WTC11 (cell line): ENCODE data around the gene PPIP5K2. TPM values are rescaled to one million over a fixed set of nuclear protein-coding genes. Genes with fewer than 3 reads are reported as not detected.

Source experiments
- ATAC-seq: fragments of 200-7000 bp; cut with Tn5 transposase; 2 replicates; pipeline ENCODE4 v1.10.0; 2021; ENCODE audit warnings: mild to moderate bottlenecking, moderate library complexity
- CTCF ChIA-PET: fragments of 300-600 bp; sonication (Branson Sonifier 250); formaldehyde crosslinking; loops from one replicate; lab custom pipeline; 2021; ENCODE audit warnings: antibody characterized with exemption; lab: Charles Lee
- POLR2A ChIA-PET: fragments of 350-600 bp; sonication (Branson Sonifier 250); formaldehyde crosslinking; loops from one replicate; lab custom pipeline; 2021; ENCODE audit warnings: antibody characterized with exemption; lab: Charles Lee
- DNase-seq: peaks from one replicate; pipeline ENCODE4 v3.0.0; 2021; ENCODE audit warnings: low spot score
- H3K27ac Mint-ChIP-seq: 2 replicates; pipeline ENCODE4 v1.8.0; 2021; ENCODE audit warnings: mixed read lengths
- H3K27me3 Mint-ChIP-seq: 2 replicates; pipeline ENCODE4 v1.8.0; 2021; ENCODE audit warnings: low read depth, mild to moderate bottlenecking, moderate library complexity, mixed read lengths
- H3K36me3 Mint-ChIP-seq: 2 replicates; pipeline ENCODE4 v1.8.0; 2021; ENCODE audit warnings: mixed read lengths
- H3K4me1 Mint-ChIP-seq: 2 replicates; pipeline ENCODE4 v1.8.0; 2022; ENCODE audit warnings: mixed read lengths
- H3K4me3 Mint-ChIP-seq: 2 replicates; pipeline ENCODE4 v1.8.0; 2021; ENCODE audit warnings: mild to moderate bottlenecking, moderate library complexity, mixed read lengths
- H3K9me3 Mint-ChIP-seq: 2 replicates; pipeline ENCODE4 v1.8.0; 2021; ENCODE audit warnings: mixed read lengths
- ETV6 ChIP-seq: sonication (generic); formaldehyde crosslinking; IDR thresholded peaks from 2 replicates; pipeline ENCODE4 v1.8.1; 2022; ENCODE audit warnings: mild to moderate bottlenecking, missing genetic modification reagents
- FOXK1 ChIP-seq: sonication (generic); formaldehyde crosslinking; IDR thresholded peaks from 2 replicates; pipeline ENCODE4 v1.8.0; 2022; ENCODE audit warnings: mild to moderate bottlenecking, moderate library complexity, missing genetic modification reagents
- IRF2 ChIP-seq: sonication (generic); formaldehyde crosslinking; IDR thresholded peaks from 2 replicates; pipeline ENCODE4 v1.8.0; 2022; ENCODE audit warnings: low read depth, missing genetic modification reagents, borderline replicate concordance
- JAZF1 ChIP-seq: fragments of 250-450 bp; sonication (Bioruptor Pico); IDR thresholded peaks from 2 replicates; pipeline ENCODE4 v1.9.0; 2021; ENCODE audit warnings: moderate library complexity, mild to moderate bottlenecking, inconsistent platforms
- NFE2L1 ChIP-seq: sonication (generic); formaldehyde crosslinking; IDR thresholded peaks from 2 replicates; pipeline ENCODE4 v1.8.1; 2023; ENCODE audit warnings: missing genetic modification reagents
- SOX15 ChIP-seq: fragments of 250-450 bp; sonication (Bioruptor Pico); IDR thresholded peaks from 2 replicates; pipeline ENCODE4 v1.9.0; 2021; ENCODE audit warnings: mild to moderate bottlenecking
- TP53 ChIP-seq: sonication (generic); formaldehyde crosslinking; IDR thresholded peaks from 2 replicates; pipeline ENCODE4 v1.8.1; 2023; ENCODE audit warnings: mild to moderate bottlenecking, missing genetic modification reagents
- ZBTB21 ChIP-seq: sonication (generic); formaldehyde crosslinking; IDR thresholded peaks from 2 replicates; pipeline ENCODE4 v1.8.1; 2023; ENCODE audit warnings: mild to moderate bottlenecking, missing genetic modification reagents, borderline replicate concordance
- ZNF121 ChIP-seq: sonication (generic); formaldehyde crosslinking; IDR thresholded peaks from 2 replicates; pipeline ENCODE4 v1.8.0; 2023; ENCODE audit warnings: missing genetic modification reagents
- ZNF423 ChIP-seq: fragments of 250-450 bp; sonication (Bioruptor Pico); IDR thresholded peaks from 2 replicates; pipeline ENCODE4 v2.1.2; 2022; ENCODE audit warnings: mild to moderate bottlenecking, moderate library complexity
- total RNA-seq: library from RNA; stranded (reverse); gene quantifications from 3 replicates; pipeline ENCODE4 v1.2.3, GENCODE V29; 2021
- TF ChIP-seq, protein P1 (sequence below): sonication (generic); formaldehyde crosslinking; IDR thresholded peaks from 2 replicates; pipeline ENCODE4 v1.8.0; 2022; ENCODE audit warnings: missing genetic modification reagents
- TF ChIP-seq, protein P2 (sequence below): sonication (generic); formaldehyde crosslinking; IDR thresholded peaks from 2 replicates; pipeline ENCODE4 v1.8.1; 2022; ENCODE audit warnings: mild to moderate bottlenecking, missing genetic modification reagents, moderate library complexity, borderline replicate concordance
- TF ChIP-seq, protein P3 (sequence below): sonication (generic); formaldehyde crosslinking; IDR thresholded peaks from 2 replicates; pipeline ENCODE4 v1.8.1; 2023; ENCODE audit warnings: mild to moderate bottlenecking, missing genetic modification reagents, borderline replicate concordance
- TF ChIP-seq, protein P4 (sequence below): sonication (generic); formaldehyde crosslinking; IDR thresholded peaks from 2 replicates; pipeline ENCODE4 v1.8.0; 2022; ENCODE audit warnings: mild to moderate bottlenecking, missing genetic modification reagents
- TF ChIP-seq, protein P5 (sequence below): sonication (generic); formaldehyde crosslinking; conservative IDR thresholded peaks from 2 replicates; pipeline ENCODE4 v1.8.1; 2023; ENCODE audit warnings: mild to moderate bottlenecking, low read depth, missing genetic modification reagents, moderate library complexity

PPIP5K2 gene
- total RNA-seq, 1 experiment from 2014 or later: 67.6 TPM

DNA sequence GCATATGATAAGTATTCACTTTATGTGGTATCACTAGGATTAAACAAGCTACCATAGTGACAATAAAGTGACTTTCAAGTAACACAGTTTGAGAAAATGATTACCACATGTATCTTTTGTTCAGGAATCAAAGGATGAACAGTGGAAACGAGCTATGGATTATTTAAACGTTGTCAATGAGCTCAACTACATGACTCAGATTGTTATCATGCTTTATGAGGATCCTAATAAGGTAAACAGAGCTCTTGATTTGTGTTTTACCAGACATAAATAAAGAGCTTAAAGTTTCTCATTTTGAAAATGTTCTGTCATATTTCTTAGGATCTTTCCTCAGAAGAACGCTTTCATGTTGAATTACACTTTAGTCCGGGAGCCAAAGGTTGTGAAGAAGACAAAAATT, 57.4 kb downstream of the PPIP5K2 start (continued):
- TF ChIP-seq, protein P1, sequence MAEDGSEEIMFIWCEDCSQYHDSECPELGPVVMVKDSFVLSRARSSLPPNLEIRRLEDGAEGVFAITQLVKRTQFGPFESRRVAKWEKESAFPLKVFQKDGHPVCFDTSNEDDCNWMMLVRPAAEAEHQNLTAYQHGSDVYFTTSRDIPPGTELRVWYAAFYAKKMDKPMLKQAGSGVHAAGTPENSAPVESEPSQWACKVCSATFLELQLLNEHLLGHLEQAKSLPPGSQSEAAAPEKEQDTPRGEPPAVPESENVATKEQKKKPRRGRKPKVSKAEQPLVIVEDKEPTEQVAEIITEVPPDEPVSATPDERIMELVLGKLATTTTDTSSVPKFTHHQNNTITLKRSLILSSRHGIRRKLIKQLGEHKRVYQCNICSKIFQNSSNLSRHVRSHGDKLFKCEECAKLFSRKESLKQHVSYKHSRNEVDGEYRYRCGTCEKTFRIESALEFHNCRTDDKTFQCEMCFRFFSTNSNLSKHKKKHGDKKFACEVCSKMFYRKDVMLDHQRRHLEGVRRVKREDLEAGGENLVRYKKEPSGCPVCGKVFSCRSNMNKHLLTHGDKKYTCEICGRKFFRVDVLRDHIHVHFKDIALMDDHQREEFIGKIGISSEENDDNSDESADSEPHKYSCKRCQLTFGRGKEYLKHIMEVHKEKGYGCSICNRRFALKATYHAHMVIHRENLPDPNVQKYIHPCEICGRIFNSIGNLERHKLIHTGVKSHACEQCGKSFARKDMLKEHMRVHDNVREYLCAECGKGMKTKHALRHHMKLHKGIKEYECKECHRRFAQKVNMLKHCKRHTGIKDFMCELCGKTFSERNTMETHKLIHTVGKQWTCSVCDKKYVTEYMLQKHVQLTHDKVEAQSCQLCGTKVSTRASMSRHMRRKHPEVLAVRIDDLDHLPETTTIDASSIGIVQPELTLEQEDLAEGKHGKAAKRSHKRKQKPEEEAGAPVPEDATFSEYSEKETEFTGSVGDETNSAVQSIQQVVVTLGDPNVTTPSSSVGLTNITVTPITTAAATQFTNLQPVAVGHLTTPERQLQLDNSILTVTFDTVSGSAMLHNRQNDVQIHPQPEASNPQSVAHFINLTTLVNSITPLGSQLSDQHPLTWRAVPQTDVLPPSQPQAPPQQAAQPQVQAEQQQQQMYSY (CRISPR knock-in tag): no peak
- TF ChIP-seq NFE2L1 (CRISPR knock-in tag): no peak

DNA sequence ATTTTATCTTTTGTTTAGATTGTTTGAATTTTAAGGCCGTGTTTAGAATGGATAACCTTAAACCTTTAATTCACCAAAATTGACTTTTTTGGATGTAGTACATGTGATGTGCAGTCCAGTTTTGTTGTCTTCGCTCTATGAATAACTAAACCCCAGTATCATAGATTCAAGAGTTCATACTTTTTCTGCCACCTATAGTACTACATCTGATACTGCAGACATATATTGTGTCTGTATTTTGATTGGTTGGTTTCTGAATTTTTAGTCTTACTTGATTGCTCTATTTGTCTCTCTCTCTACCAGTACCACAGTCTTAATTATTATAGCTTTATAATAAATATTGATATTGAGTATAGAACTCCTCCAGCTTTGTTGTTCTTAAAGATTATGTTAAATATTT, 58.1 kb downstream of the PPIP5K2 start:
- Mint-ChIP-seq H3K27ac (no peak overlapping the region), H3K4me3 (no peak overlapping the region), H3K36me3 (peaks cover 3% of the 10 kb centered on the region; the same call in 1 of the 2 replicates), H3K4me1 (no peaks in the 10 kb centered on the region), H3K9me3 (no peaks in the 10 kb centered on the region), H3K27me3 (no peaks in the 10 kb centered on the region)
- ChIA-PET CTCF (no interaction called here), POLR2A (no interaction called here)
- no peak for TF ChIP-seq ZNF423 (CRISPR knock-in tag)
- TF ChIP-seq ZBTB21 (CRISPR knock-in tag): no peak
- no peak for TF ChIP-seq FOXK1 (CRISPR knock-in tag)
- no peak for TF ChIP-seq SOX15 (CRISPR knock-in tag)
- no peak for TF ChIP-seq JAZF1 (CRISPR knock-in tag)
- TF ChIP-seq TP53 (CRISPR knock-in tag): no peak
- TF ChIP-seq IRF2 (CRISPR knock-in tag): no peak
- TF ChIP-seq, protein P2, sequence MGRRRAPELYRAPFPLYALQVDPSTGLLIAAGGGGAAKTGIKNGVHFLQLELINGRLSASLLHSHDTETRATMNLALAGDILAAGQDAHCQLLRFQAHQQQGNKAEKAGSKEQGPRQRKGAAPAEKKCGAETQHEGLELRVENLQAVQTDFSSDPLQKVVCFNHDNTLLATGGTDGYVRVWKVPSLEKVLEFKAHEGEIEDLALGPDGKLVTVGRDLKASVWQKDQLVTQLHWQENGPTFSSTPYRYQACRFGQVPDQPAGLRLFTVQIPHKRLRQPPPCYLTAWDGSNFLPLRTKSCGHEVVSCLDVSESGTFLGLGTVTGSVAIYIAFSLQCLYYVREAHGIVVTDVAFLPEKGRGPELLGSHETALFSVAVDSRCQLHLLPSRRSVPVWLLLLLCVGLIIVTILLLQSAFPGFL (CRISPR knock-in tag): no peak
- ATAC-seq: no peak
- no peak for DNase-seq

DNA sequence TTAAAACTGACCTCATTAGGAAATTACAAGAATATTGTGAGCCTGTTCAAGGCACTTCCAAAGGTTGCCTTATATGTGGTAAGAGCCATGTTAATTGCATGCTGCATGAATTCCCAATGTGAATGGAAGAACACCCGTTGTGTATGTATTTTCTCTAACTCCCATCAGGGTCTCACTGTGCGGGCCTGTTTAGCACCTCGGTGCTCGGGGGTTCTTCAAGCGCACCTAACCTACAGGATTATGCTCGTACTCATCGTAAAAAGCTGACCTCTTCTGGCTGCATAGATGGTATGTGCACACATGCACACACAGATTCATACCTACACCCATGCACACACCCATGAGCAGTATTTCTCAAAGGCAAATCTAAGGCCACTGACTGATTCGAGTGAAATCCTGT, 66.1 kb downstream of the PPIP5K2 start:
- POLR2A ChIA-PET: no interaction called here
- no peak for DNase-seq
- Mint-ChIP-seq H3K27me3 (no peaks in the 10 kb centered on the region), H3K27ac (no peak overlapping the region), H3K4me3 (no peak overlapping the region), H3K9me3 (no peaks in the 10 kb centered on the region), H3K4me1 (no peaks in the 10 kb centered on the region), H3K36me3 (peaks cover 5% of the 10 kb centered on the region)
- no peak for TF ChIP-seq ETV6 (CRISPR knock-in tag)
- TF ChIP-seq ZNF121 (CRISPR knock-in tag): peak; percentile 98
- CTCF ChIA-PET: no interaction called here
- no peak for ATAC-seq

DNA sequence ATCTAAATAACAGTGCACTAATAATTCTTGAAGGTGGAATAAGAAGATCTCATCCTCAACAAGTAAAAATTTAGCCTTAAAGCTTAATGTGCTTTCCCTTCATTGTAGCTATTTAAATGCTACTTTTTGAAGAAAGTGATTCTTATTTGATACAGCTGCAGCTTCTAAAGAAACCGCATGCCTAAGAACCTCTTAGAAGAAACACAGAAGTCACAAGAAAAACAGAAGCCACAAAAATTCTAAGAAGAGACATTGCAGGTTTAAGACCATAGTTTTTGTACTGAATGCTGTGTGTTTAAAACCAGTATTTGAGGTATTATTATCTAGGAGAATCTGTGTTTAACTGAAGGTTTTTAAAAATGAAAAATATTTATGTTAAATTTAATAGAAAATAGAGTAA, 68.3 kb downstream of the PPIP5K2 start:
- CTCF ChIA-PET: no interaction called here
- no peak for ATAC-seq
- POLR2A ChIA-PET: no interaction called here
- TF ChIP-seq, protein P1 (CRISPR knock-in tag): no peak
- TF ChIP-seq FOXK1 (CRISPR knock-in tag): no peak
- TF ChIP-seq, protein P3, sequence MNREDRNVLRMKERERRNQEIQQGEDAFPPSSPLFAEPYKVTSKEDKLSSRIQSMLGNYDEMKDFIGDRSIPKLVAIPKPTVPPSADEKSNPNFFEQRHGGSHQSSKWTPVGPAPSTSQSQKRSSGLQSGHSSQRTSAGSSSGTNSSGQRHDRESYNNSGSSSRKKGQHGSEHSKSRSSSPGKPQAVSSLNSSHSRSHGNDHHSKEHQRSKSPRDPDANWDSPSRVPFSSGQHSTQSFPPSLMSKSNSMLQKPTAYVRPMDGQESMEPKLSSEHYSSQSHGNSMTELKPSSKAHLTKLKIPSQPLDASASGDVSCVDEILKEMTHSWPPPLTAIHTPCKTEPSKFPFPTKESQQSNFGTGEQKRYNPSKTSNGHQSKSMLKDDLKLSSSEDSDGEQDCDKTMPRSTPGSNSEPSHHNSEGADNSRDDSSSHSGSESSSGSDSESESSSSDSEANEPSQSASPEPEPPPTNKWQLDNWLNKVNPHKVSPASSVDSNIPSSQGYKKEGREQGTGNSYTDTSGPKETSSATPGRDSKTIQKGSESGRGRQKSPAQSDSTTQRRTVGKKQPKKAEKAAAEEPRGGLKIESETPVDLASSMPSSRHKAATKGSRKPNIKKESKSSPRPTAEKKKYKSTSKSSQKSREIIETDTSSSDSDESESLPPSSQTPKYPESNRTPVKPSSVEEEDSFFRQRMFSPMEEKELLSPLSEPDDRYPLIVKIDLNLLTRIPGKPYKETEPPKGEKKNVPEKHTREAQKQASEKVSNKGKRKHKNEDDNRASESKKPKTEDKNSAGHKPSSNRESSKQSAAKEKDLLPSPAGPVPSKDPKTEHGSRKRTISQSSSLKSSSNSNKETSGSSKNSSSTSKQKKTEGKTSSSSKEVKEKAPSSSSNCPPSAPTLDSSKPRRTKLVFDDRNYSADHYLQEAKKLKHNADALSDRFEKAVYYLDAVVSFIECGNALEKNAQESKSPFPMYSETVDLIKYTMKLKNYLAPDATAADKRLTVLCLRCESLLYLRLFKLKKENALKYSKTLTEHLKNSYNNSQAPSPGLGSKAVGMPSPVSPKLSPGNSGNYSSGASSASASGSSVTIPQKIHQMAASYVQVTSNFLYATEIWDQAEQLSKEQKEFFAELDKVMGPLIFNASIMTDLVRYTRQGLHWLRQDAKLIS (CRISPR knock-in tag): no peak
- TF ChIP-seq, protein P4, sequence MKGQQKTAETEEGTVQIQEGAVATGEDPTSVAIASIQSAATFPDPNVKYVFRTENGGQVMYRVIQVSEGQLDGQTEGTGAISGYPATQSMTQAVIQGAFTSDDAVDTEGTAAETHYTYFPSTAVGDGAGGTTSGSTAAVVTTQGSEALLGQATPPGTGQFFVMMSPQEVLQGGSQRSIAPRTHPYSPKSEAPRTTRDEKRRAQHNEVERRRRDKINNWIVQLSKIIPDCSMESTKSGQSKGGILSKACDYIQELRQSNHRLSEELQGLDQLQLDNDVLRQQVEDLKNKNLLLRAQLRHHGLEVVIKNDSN: no peak
- TF ChIP-seq, protein P5, sequence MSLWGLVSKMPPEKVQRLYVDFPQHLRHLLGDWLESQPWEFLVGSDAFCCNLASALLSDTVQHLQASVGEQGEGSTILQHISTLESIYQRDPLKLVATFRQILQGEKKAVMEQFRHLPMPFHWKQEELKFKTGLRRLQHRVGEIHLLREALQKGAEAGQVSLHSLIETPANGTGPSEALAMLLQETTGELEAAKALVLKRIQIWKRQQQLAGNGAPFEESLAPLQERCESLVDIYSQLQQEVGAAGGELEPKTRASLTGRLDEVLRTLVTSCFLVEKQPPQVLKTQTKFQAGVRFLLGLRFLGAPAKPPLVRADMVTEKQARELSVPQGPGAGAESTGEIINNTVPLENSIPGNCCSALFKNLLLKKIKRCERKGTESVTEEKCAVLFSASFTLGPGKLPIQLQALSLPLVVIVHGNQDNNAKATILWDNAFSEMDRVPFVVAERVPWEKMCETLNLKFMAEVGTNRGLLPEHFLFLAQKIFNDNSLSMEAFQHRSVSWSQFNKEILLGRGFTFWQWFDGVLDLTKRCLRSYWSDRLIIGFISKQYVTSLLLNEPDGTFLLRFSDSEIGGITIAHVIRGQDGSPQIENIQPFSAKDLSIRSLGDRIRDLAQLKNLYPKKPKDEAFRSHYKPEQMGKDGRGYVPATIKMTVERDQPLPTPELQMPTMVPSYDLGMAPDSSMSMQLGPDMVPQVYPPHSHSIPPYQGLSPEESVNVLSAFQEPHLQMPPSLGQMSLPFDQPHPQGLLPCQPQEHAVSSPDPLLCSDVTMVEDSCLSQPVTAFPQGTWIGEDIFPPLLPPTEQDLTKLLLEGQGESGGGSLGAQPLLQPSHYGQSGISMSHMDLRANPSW (CRISPR knock-in tag): no peak

More for the DNA sequence above, 68.3 kb downstream of the PPIP5K2 start:
- Mint-ChIP-seq H3K27ac (no peak overlapping the region), H3K36me3 (peaks cover 5% of the 10 kb centered on the region), H3K9me3 (no peaks in the 10 kb centered on the region), H3K27me3 (no peaks in the 10 kb centered on the region), H3K4me3 (no peak overlapping the region), H3K4me1 (no peaks in the 10 kb centered on the region)
- DNase-seq: no peak
